Fibroblast of lung (primary cell): ENCODE measurements around the gene KMT2E.

Experiments
- CTCF ChIP-seq, 2 donors: IDR thresholded peaks in 1 of 2; conservative IDR thresholded peaks in 1 of 2; 1 replicate in 1 of 2; 2 replicates in 1 of 2; pipeline ENCODE4 v1.5.1; 2011 to 2012; ENCODE audit warnings: low read length in 2 of 2, control low read depth in 1 of 2, inconsistent platforms in 1 of 2, low read depth in 1 of 2, mild to moderate bottlenecking in 1 of 2
- EZH2 ChIP-seq: IDR thresholded peaks from 2 replicates; pipeline ENCODE4 v1.5.1; 2012; ENCODE audit warnings: low read length, control low read depth, mild to moderate bottlenecking; ENCODE audit errors: missing control alignments

GRCh38 chr7:105015390-105015965, 1.5 kb downstream of the KMT2E start:
- TF ChIP-seq CTCF (conservative IDR thresholded peaks at IDR 0.05 in 1 of 2, IDR thresholded peaks at IDR 0.05 in 1 of 2; ENCODE audit: low read depth in 1 of 2, low read length in 2 of 2) (no peak), EZH2 (no peak)
